ENCODE data around the gene CDC42EP3.

GRCh38 chr2:37649518-37649917 is 21.9 kb downstream of the CDC42EP3 start:
- TF ChIP-seq CREB1 (CRISPR knock-in tag; IDR thresholded peaks at IDR 0.05; ENCODE audit: low read depth) (no peak), CTCF (conservative IDR thresholded peaks at IDR 0.05; ENCODE audit: low read depth in 2 of 2) (no peak), EZH2 (IDR thresholded peaks at IDR 0.05; ENCODE audit: low read depth, unreplicated experiment) (no peak), ZNF331 (CRISPR knock-in tag; IDR thresholded peaks at IDR 0.05; ENCODE audit: low read depth) (no peak), EZH2phosphoT487 (IDR thresholded peaks at IDR 0.05; ENCODE audit: unreplicated experiment) (no peak), ETS1 (IDR thresholded peaks at IDR 0.05) (no peak), POLR2AphosphoS5 (IDR thresholded peaks at IDR 0.05; ENCODE audit: low read depth) (no peak), ZNF114 (CRISPR knock-in tag; IDR thresholded peaks at IDR 0.05) (no peak), REST (IDR thresholded peaks at IDR 0.05; ENCODE audit: unreplicated experiment) (no peak), JUNB (IDR thresholded peaks at IDR 0.05; ENCODE audit: unreplicated experiment) (no peak), STAT1 (IDR thresholded peaks at IDR 0.05; ENCODE audit: unreplicated experiment) (no peak)
